GM18873 (cell line): ENCODE results near the gene PLCG2.
"Not testable (repeated sequence)": the region's sequence is repeated elsewhere in the genome, so short reads cannot be mapped to it uniquely, and the experiment has no call there.

Source experiments
- ATAC-seq: cut with Tn5 transposase; IDR thresholded peaks from one replicate; pipeline ENCODE4 v1.9.1; 2021; ENCODE audit warnings: mild to moderate bottlenecking, moderate library complexity, moderate number of reproducible peaks; ENCODE audit not compliant: unreplicated experiment, low FRiP score

The PLCG2 gene

DNA sequence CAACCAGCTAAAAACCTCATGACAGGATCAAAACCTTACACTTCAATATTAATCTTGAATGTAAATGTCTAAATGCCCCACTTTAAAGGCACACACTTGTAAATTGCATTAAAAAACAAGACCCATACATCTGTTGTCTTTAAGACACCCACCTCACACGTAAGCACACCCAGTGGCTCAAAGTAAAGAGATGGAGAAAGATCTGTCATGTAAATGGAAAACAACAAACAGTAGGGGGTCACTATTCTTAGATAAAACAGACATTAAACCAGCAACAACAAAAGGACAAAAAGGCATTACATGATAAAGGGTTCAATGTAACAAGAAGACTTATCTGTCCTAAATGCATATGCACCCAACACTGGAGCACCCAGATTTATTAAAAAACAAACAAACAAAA, 196.5 kb downstream of the PLCG2 start:
- no peak for ATAC-seq

DNA sequence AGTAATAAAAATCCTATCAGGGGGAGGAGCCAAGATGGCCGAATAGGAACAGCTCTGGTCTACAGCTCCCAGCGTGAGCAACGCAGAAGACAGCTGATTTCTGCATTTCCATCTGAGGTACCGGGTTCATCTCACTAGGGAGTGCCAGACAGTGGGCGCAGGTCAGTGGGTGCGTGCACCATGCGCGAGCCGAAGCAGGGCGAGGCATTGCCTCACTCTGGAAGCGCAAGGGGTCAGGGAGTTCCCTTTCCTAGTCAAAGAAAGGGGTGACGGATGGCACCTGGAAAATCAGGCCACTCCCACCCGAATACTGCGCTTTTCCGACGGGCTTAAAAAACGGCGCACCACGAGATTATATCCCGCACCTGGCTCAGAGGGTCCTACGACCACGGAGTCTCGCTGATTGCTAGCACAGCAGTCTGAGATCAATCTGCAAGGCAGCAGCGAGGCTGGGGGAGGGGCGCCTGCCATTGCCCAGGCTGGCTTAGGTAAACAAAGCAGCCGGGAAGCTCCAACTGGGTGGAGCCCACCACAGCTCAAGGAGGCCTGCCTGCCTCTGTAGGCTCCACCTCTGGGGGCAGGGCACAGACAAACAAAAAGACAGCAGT, 198.3 kb downstream of the PLCG2 start:
- not testable (repeated sequence) for ATAC-seq

DNA sequence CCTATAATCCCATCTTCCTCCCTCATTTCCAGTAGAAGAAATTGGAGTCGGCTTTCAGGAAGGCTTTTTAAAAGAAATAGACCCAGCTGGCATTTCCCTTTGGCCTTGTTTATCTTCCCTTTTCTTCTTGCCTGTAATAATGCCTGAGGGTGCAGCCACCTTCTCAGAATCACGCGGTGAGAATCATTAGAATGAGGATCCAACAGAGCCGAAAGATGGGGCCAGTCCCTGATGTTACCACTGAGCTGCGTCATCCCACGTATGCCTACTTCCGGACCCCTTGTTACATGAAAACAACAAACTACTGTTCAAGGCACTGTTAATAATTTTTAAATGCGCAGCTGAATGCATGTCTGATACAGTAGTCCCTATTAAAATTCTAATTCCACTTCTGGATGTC, 208.0 kb downstream of the PLCG2 start:
- no peak for ATAC-seq

DNA sequence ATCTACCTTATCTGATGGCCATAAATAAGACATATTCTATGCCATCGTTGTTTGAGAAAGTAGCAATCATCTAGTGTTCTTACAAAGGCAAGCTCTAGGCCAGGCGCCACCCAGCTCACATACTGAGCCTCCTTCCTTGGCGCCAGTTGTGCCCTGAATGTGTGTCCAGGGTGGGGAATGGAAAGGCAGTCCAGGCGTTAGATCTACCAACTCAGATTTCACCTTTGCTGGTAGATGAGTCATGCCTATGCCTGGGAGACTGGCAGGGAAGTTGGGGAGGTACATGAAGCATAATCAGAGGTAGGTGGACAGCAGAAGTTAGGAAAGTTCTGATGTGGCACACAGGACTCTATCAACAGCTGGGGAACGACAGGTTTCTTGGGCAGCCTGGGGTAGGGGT, 208.6 kb downstream of the PLCG2 start:
- ATAC-seq = no peak

- no peak for ATAC-seq
These were observed 213.8 kb downstream of the PLCG2 start for GRCh38 chr16:81992859-81993258.

- ATAC-seq = no peak
These were observed 215.4 kb downstream of the PLCG2 start for GRCh38 chr16:81994485-81994884.

DNA sequence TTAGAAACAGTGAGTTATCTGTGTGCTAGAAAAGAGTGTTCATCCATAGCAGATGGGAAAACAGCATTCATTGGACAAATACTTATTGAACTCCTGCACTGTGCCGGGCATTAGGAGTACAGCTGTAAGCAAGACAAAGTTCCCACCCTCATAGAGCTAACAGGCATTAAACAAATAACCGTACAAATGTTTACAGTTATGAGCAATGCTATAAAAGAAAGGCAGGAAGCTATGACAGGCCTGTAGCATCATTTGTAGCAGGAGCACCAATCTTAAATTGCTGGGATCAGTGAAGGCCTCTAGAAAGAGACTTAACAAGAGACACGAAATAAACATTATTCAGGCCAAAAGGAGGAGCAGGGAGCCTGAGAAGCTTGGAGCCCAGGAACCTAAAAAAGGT, 216.6 kb downstream of the PLCG2 start:
- no peak for ATAC-seq

DNA sequence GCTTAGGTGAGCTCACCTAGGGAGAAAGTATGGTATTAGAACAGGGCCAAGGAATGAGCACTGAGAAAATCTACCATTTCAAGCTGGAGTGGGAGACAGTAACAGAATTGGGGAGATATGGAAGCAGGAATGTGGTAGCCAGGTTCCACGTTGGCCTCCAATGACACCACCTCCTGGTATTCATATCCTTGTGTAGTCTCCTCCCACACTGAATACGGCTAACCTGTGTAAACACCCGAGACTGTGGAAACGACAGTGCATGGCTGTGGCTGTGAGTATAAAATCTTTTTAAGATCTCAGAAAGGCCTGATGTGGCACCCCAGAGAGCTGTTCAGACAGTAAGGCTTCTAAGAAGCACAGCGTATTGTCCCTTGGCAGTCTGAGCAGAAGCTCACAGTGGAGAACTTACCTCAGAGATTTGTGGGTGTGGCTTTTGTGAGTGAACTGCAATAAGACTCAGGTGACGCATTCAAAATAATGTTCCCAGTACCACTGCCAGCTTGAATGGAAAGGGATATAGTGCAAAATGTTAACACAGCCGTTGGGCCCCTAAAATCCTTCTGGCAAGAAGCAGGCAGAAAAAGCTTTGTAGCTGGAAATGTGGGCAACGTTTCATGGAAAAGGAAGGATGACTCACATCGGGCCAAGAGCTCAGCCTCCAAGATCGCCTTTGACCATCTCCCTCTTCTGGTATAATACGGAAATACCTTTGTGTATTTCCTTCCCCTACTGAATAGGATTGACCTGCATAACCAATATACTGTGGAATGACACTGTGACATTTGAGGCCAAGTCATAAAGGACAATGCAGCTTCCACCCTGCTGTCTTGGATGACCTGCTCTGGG, 217.8 kb downstream of the PLCG2 start:
- no peak for ATAC-seq

- no peak for ATAC-seq
These were observed 218.6 kb downstream of the PLCG2 start for GRCh38 chr16:81997738-81998137.

DNA sequence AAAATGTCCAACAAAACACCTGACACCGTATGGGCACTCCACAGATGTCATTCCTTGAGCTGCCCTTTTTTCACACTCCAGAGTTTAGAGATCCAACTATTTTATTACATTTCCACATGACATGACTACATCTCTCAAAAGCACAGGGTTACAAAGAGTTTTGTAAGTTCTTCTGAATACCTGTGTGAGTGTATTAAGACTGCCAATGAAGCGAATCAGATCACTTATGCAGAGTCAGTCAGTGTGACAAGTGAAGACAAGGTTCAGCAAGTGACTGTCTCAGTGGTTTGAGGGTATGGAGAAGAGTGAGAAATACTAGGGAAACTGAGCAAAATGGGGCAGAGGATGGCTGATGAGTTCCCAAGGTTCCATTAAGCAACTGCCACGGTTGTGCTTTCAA, 223.7 kb downstream of the PLCG2 start:
- ATAC-seq = no peak

GRCh38 chr16:82004601-82005000, 225.5 kb downstream of the PLCG2 start:
- no peak for ATAC-seq

DNA sequence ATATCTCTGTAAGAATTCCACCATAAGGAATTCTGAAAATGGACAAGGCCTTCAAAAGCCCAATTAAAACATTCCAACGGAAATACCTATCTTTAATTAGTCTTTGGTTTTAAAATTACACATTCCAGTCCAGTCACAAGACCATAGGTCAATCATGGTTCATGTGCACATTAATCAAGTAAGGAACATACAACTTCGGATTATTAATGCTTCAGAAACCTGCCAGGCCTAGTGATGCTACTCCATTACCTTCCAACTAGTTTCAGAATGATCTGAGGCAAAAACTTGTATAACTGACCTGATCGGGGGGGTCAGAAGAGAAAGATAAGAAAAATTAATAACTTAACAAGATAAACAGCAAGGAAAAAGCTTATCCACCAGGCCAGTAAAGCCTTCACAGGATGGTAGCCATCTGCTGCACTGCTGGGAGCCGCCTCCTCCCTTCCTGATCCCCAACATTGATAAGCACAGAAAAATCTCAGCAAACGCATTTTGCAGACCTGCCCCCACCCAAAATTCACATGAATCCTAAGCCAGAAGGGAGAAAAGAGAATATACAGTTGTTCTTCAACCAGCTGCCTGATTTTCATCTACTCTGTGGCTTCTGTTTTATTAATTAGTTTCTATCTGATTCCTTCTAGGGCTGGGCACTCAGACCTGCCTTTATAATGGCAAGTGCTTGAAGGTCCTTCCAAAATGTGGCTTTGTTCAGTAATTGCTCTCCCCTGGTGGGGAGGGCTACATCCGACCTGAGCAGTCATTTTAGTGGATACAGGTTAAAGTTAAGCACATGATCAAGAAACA, 226.1 kb downstream of the PLCG2 start:
- no peak for ATAC-seq

GRCh38 chr16:82006036-82006435, 226.9 kb downstream of the PLCG2 start:
- ATAC-seq = no peak

DNA sequence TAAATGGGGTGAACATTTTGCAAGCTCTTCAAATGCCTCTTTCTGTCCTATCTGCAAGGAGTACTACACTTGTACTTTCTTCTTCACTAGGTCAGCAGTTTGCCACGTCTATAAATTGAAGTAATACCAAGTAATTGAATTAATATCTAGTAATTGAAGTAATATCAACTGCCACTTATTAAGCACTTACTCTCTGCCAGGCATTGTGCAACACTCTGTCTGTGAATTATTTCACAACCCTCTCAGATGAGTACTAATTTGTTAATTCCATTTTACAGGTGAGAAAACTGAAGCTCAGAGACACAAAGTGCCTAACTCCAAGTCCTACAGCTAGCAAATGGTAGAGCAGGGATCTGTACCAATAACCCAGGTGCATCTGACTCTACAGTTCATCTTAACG, 228.1 kb downstream of the PLCG2 start:
- no peak for ATAC-seq

GRCh38 chr16:82008957-82009592, 230.0 kb downstream of the PLCG2 start:
- ATAC-seq = no peak

DNA sequence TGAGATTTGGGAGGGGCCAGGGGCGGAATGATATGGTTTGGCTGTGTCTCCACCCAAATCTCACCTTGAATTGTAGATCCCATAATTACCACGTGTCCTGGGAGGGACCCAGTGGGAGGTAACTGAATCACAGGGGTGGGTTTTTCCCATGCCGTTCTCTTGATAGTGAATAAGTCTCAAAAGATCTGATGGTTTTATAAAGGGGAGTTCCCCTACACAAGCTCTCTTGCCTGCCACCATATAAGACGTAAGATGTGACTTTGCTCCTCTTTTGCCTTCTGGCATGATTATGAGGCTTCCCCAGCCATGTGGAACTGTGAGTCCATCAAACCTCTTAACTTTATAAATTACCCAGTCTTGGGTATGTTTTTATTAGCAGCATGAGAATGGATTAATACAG, 230.7 kb downstream of the PLCG2 start:
- ATAC-seq = not testable (repeated sequence)

DNA sequence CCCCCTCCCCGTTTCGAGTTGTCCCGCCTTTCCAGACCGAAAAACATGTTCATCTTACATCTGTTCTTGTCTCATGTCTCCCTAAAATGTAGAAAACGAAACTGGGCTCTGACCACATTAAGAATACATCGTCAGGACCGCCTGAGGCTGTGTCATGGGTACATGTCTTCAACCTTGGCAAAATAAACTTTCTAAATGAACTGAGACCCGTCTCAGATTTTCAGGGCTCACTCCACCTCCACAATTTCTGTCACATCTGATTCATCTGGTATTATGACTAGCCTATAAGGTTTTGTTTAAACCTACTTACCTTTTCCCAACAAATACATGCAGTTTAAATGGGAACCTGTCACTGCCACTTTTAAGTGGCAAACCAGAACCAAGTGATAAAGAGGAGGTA, 231.6 kb downstream of the PLCG2 start:
- ATAC-seq = no peak

DNA sequence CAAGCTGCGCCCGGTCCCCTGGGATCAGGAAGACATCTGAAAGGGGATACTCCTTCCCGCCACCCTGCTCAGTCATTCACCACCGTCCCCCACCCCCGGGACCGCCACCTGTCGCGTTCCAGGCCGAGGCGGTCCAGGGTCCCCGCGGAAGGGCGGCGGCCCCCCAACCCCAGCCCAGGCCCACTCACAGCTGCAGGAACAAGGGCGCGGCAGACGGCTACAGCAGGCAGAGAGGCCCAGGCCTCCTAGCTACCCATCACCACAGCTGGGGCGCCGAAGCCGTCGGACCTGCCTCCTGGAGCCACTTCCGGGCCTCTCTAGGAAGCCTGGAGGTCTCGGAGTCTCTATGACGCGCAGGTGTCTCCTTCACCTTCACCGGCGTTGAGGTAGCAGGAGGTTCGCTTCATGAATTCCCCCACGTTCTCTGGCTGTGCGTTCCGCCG, 232.1 kb downstream of the PLCG2 start, which contains the start of gene SDR42E1:
SDR42E1 (minus strand) TSS at position 272 of the 443 bp plus-strand sequence. CDS start 10,612 bp downstream, outside the sequence.
- peak; percentile 83 for ATAC-seq
